Pons (tissue), 1 donor: ENCODE measurements around the gene C6orf15.
A peak's percentile ranks its signal among the peaks of the same experiment; 100 is the strongest.

Experiments used
- DNase-seq: peaks from one replicate; pipeline ENCODE4 v3.0.0-alpha.2; 2016; ENCODE audit warnings: low spot score

The C6orf15 gene

GRCh38 chr6:31107052-31107451 lies 5.3 kb downstream of the C6orf15 start:
- no peak for DNase-seq

GRCh38 chr6:31103136-31103535 lies 9.2 kb downstream of the C6orf15 start:
- DNase-seq: no peak

GRCh38 chr6:31098449-31098938 lies 13.9 kb downstream of the C6orf15 start:
- DNase-seq: no peak

GRCh38 chr6:31096656-31097055 lies 15.7 kb downstream of the C6orf15 start:
- DNase-seq: no peak

GRCh38 chr6:31096215-31096614 lies 16.2 kb downstream of the C6orf15 start:
- no peak for DNase-seq

GRCh38 chr6:31094389-31094881 lies 17.9 kb downstream of the C6orf15 start:
- peak; percentile 55 for DNase-seq

- DNase-seq: peak; percentile 84
Observed at GRCh38 chr6:31092769-31093505, 19.4 kb downstream of the C6orf15 start.

- no peak for DNase-seq
Observed at GRCh38 chr6:31092238-31092637, 20.1 kb downstream of the C6orf15 start.

GRCh38 chr6:31091680-31092079 lies 20.7 kb downstream of the C6orf15 start:
- DNase-seq: no peak

- no peak for DNase-seq
Observed at GRCh38 chr6:31090973-31091364, 21.4 kb downstream of the C6orf15 start.

GRCh38 chr6:31090275-31090972 lies 22.0 kb downstream of the C6orf15 start:
- no peak for DNase-seq

- DNase-seq: peak; percentile 92
Observed at GRCh38 chr6:31087494-31088089, 24.8 kb downstream of the C6orf15 start.

GRCh38 chr6:31086788-31087440 lies 25.5 kb downstream of the C6orf15 start:
- no peak for DNase-seq

GRCh38 chr6:31083742-31084354 lies 28.5 kb downstream of the C6orf15 start:
- no peak for DNase-seq

GRCh38 chr6:31081872-31082271 lies 30.5 kb downstream of the C6orf15 start:
- no peak for DNase-seq

GRCh38 chr6:31079656-31080261 lies 32.6 kb downstream of the C6orf15 start:
- DNase-seq: peak; percentile 85

- no peak for DNase-seq
Observed at GRCh38 chr6:31076611-31077010, 35.8 kb downstream of the C6orf15 start.

- no peak for DNase-seq
Observed at GRCh38 chr6:31075528-31075927, 36.8 kb downstream of the C6orf15 start.

- no peak for DNase-seq
Observed at GRCh38 chr6:31074401-31074800, 38.0 kb downstream of the C6orf15 start.

- DNase-seq: peak; percentile 94
Observed at GRCh38 chr6:31070711-31071197, 41.6 kb downstream of the C6orf15 start.

- peak; percentile 98 for DNase-seq
Observed at GRCh38 chr6:31068669-31069340, 43.6 kb downstream of the C6orf15 start.
